Stimulated activated CD8-positive, alpha-beta memory T cell treated with anti-CD3 and anti-CD28 coated beads, Interleukin-7, amount 100 ng/mL, for 4 hours (primary cell): Measurements from ENCODE around the gene PLEKHH3.
A peak's percentile ranks its signal among the peaks of the same experiment; 100 is the strongest.
"Not testable (repeated sequence)": the region's sequence is repeated elsewhere in the genome, so short reads cannot be mapped to it uniquely, and the experiment has no call there.

Source experiments
- DNase-seq, 2 donors: peaks; one replicate each; pipeline ENCODE4 v3.0.0-alpha.2; 2020; ENCODE audit warnings: low read depth in 2 of 2

Gene PLEKHH3

GRCh38 chr17:42672038-42672437 is 4.8 kb downstream of the PLEKHH3 start:
- no peak for DNase-seq

DNA sequence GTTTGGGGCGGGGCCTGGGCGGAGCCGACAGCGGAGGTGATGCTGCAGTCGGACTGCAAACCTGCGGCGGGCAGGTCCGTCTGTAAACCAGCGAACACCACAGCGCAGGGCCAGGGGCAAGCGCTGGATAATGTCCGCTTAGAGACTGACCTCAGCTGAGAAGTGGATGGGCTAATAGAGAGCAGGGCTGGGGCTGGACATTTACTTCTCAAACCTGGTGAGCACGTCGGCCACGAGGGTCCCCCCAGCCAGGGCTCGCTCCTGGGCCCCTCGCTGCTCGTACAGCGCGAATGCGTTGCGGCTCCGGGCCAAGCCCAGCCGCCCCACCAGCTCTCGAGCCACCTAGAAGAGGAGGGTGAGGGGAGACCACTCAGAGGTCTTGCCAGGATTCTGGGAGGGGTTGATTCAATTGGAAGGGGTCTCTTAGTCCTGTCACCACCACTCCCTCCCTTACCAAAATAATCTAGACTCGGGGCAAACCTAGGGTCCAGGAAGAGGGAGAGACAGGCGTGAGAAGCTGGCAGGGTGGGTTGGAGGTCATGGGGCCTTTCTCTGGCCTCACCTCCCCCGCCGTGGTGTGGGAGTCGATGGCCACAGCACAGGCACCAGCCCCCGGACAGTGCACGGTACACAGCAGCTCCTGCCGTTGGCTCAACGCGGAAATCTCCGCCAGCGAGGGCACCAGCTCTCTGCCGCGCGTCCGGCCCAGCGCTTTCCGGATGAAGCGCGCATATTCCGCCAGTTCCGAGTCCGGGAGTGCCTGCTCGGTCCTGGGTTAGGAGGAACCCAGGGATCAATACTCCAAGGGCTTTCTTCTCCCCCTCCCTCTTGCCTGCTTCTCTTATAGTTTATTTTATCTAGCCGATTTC is 5.8 kb downstream of the PLEKHH3 start:
- no peak for DNase-seq

- DNase-seq: peak in 1 of 2 donors; percentile 43
These were observed 6.6 kb downstream of the PLEKHH3 start for GRCh38 chr17:42669977-42670788.

DNA sequence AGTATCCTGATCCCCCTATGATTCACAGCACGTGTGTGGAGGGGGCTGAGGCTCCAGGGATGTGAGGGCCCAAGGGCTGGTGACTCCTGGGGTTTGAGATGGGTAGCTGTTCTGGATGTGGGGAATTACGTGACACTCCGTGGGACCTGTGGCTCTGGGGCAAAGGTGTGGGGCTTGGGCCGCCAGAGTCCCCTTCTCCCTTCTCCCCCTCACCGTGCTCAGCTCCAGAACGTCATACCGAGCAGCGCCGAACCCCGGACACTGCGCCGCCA is 7.2 kb downstream of the PLEKHH3 start:
- no peak for DNase-seq

DNA sequence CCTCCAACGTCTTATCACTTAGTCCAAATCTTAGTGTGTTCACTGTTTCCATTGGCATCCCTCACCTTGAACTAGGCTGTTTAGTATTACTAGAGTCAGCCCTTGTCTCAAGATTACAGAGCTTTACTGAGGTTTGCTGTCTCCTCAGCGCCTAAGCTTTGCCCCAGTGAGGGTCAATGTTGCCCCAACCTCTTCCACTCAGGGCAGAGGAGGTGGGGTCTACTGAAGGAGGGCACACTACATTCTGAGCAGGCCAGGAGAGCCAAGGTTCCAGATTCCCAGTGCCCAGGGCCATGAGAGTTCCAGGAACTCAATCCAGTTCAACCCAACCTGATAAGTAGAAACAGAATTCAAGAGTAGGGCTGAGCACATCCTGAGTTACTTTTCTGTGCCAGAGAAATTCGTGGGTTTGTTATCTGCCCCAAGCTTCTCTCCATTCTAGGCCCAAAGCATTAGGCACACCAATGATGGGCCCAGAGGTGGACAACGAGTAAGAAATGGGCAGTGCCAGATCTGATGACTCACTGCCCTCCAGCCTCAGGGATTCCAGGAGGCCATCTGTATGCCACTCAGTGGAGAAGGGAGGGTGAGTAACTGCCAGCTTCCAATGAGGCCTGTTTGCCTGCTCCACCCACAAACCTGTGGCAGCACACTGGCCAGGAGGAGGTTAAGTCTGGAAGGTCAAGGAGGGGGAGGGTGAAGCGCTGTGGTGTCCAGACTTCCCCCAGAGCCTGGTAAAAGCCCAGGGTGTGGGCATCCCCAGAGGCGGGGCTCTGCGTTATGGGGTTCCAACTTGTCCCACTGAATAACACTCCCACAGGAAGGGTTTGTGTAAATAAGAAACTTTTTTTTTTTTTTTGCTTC is 9.5 kb downstream of the PLEKHH3 start:
- no peak for DNase-seq

- DNase-seq: not testable (repeated sequence)
These were observed 10.7 kb downstream of the PLEKHH3 start for GRCh38 chr17:42666126-42666525.

DNA sequence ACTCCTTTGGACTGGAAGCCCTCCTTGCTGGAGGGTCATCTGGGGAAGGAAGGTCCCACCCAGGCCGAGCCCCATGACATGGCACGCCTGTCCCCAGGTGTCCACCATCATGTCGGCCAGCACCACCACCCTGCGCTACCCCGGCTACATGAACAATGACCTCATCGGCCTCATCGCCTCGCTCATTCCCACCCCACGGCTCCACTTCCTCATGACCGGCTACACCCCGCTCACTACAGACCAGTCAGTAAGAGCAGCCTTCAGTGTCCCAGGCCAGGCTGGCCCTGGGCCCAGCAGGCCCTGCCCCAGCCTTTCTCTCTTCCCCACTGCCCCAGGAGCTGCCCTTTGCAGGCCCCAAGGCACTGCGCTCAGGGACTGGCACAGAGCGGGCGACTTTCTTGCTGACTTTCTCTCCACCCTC is 11.2 kb downstream of the PLEKHH3 start:
- DNase-seq: no peak

DNA sequence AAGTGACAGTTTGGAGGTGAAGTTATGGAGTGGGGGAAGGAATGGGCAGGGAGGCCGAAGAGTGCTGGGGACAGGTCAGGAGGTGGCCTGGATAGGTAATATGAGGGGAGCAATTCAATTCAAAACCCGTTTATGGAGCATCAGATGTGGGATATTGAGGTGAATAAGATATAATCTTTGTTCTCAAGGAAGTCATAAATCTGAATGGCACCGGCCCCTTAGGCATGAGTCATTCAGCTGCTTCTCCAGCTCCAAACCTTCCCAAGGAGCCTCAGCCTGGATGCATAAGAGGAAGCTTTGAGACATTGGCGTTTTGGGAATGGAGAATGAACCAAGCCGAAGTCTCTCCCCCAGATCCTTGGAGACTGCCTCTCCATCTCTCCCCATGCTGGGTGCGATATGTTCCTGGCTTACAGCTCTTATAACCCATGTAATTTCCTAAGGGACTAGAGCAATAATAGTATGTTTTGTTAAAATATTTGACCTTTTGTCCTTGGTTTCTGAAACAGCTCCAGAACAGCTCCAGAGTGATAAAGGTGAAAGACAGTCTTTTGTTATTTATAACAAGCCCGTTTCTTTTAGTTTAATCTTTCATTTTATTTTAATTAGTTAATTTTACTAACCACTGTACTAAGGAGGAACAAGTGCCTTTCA is 16.0 kb downstream of the PLEKHH3 start:
- DNase-seq: no peak

DNA sequence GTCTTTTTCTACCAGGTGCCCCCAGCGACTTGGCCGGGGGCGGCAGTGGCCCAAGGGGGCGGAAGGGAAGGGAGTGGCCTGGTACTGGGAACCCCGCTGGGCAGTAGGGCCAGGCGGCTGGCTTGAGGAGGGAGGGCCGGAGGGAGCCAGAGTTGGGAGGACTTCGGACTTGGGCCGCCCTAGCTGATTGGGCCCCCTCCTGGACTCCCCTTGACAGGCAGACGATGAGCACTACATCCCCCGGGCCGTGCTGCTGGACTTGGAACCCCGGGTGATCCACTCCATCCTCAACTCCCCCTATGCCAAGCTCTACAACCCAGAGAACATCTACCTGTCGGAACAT is 16.9 kb downstream of the PLEKHH3 start:
- DNase-seq: not testable (repeated sequence)

- peak; percentile 53 to 70 for DNase-seq
These were observed 17.5 kb downstream of the PLEKHH3 start, which contains the start of gene TUBG2 for GRCh38 chr17:42659079-42659931. TUBG2 (plus strand) TSS chr17:42659284; CDS start chr17:42659504, 220 bp downstream.

DNA sequence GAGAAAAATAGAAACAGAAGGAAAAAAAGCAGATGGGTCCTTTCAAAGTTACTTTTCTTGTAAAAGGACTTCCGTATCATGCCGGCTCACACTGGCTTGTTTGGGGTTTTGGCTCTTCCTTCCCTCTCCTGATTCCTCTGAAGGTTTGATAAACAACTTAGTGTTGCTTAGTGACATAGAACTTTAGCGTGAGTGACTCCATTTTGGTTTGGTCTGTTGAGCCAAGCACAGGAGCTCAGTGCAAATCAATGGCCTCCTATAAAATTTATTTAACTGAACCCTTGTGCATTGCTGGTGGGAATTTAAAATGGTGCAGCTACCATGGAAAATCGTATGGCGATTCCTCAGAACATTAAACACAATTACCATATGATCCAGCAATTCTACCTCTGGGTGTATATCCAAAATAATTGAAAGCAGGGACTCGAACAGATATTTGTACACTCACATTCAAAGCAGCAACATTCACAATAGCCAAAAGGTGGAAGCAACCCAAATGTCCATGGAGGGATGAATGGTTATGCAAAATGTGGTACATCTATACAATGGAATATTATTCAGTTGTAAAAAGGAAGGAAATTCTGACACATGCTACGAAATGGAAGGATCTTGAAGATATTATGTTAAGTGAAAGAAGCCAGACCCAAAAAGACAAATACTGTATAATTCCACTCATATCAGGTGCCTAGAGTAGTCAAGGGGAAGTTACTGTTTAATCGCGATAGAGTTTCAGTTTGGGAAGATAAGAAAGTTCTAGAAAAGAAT is 18.8 kb downstream of the PLEKHH3 start:
- DNase-seq: no peak

DNA sequence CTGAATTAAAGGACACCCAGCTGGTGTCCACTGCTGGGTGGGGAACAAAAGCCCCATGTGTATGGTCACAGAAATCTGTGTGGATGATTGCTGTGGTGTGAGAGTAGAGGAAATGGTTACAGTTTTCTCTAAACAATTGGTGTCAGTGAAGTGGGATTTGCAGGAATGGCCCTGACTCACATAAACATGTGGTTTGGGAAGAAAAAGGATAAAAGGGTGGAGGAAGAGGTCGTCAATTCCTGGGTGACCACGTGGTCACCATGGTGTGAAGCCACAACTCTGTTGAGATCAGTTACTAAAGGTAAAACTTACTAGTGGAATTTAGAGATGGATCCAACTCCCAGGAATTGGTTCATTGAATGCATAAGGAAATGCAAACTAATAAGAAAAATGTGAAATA is 21.3 kb downstream of the PLEKHH3 start:
- DNase-seq: no peak

- no peak for DNase-seq
These were observed 23.3 kb downstream of the PLEKHH3 start for GRCh38 chr17:42653179-42654124.

- DNase-seq: no peak
These were observed 25.4 kb downstream of the PLEKHH3 start for GRCh38 chr17:42651392-42651791.

- no peak for DNase-seq
These were observed 29.0 kb downstream of the PLEKHH3 start for GRCh38 chr17:42647778-42648177.

DNA sequence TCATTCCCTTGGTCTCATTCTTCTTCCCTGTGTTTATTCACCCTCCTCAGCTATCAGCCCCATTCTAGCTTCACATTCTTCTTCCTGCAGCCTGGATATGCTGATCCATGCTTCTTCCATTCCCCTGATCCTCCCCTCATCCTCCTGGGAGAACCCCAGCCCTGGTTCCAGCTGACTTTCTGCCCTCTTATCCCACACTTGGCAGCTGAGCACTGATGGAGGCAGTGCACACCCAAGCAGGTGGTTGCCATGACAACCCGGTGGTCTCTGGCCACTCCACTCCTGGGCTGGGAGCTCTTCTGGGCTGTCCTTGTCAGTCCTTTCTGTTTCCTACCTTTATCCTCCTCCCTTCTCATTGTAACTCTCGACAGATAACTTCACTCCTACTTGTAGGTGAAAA is 34.5 kb downstream of the PLEKHH3 start:
- no peak for DNase-seq

GRCh38 chr17:42640121-42640520 is 36.7 kb downstream of the PLEKHH3 start:
- no peak for DNase-seq

DNA sequence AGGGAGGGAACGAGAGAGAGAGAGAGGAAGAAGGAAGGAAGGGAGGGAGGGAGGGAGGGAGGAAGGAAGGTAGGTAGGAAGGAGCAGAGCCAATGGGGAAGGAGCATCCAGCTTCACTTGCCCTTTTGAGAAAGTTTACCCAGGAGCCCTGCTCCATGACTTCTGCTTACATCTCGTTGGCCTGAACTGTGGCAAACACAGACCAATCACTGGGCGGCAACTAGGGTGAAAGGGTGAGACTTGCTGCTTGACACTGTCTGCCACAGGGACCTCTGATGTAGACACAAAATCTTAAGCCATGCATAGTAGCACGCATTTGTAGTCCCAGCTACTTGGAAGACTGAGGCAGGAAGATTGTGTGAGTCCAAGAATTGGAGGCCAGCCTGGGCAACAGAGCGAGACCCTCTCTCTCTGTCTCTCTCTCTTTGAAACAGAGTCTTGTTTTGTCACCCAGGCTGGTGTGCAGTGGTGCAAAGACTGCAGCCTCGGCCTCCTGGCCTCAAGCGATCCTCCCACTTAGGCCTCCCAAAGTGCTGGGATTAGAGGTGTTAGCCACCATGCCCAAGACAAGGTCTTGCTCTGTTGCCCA is 37.2 kb downstream of the PLEKHH3 start:
- no peak for DNase-seq
